Renal cortical epithelial cell (primary cell): Measurements from ENCODE around the gene KCNJ6. TPM values are rescaled to one million over a fixed set of nuclear protein-coding genes. Genes with fewer than 3 reads are reported as not detected.
A peak's percentile ranks its signal among the peaks of the same experiment; 100 is the strongest.

Experiments used
- DNase-seq: peaks from one replicate; pipeline ENCODE4 v3.0.0-alpha.2; 2011; ENCODE audit warnings: low read depth
- total RNA-seq: library from RNA; depleted of rRNA; stranded (reverse); fragments of >200 nt; gene quantifications from 2 replicates; pipeline ENCODE4 v1.2.3, GENCODE V29; 2014

Gene KCNJ6
- total RNA-seq, 1 donor from 2014 or later, result 0.05 TPM

DNA sequence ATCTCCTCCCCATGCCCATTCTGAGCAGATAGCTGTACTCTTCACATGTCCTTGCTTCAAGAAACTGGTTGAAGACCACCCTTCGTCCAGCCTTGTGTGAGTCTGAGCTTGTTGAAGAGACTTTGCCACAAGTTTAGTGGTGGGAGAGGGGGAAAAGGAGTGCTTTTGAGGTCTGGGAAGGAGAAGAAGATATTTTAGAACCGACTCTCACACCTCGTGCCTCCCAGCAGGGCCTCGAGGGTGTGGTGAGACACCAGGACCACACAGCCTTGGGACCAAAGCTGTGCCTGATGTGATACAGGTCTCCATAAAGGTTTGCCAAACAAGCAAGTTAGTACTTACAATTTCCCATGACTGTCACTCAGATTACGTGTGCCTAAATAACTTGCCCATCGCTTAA, 347.8 kb downstream of the KCNJ6 start:
- no peak for DNase-seq

DNA sequence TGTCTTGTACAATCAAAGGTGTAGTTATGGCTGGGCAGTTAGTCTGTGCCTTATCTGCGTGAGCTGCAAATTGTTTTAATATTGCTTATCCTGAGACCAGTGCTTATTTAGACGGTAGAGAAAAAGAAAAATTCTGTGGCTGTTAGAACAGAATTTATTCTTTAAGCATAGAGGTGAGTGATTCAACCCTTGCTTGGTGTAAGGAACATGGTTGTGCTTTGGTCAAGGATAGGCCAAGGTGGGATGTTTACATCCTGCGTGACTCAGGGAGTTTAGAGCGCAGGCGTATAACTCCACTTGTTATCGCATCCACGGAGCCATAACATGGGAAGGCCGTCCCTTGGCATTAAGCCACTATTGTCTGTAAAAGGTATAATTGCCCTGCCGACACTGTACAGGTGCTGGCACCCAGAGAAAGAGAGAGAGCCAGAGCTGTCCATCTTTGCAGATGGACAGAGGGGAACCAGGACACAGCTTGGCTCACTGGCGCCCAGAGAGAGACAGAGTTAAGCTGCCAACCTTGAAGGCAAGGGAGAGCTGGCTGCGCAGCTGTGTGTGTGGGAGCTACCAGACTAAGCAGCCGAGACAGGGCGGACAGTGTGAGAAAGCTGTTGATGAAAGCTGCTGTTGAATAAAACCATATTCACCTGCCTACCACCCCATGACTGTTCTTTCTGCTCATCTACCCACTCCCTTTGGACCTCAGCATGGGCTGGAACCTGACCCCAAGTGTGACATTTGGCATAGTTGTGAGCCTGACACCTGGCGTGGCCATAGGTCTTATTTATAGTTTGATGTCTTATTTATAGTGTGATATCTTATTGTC, 349.3 kb downstream of the KCNJ6 start:
- DNase-seq, result no peak

DNA sequence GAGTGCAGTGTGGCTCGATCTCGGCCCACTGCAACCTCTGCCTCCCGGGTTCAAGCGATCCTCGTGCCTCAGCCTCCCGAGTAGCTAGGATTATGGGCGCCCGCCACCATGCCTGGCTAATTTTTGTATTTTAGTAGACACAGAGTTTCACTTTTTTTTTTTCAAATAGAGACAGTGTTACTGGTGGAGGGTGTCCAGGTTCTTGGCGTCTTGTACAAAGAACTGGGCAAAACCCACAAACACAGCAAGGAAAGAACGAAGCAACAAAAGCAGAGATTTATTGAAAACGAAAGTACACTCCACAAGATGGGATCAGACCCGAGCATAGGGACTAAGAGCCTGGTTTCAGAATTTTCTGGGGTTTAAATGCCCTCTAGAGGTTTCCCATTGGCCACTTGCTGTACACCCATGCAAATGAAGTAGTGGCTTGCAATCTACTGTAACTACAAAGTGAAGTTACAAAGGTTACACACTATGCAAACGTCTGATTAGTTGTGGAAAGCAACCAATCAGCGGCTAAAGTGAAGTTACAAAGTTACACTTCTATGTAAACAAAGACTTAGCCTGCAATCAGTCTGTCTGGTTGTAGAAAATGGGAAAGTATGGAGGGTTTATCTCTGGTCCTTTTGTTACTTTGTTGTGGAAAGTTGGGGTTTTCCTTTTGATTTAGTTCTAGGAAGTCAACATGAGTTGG, 350.6 kb downstream of the KCNJ6 start:
- DNase-seq, result no peak

DNA sequence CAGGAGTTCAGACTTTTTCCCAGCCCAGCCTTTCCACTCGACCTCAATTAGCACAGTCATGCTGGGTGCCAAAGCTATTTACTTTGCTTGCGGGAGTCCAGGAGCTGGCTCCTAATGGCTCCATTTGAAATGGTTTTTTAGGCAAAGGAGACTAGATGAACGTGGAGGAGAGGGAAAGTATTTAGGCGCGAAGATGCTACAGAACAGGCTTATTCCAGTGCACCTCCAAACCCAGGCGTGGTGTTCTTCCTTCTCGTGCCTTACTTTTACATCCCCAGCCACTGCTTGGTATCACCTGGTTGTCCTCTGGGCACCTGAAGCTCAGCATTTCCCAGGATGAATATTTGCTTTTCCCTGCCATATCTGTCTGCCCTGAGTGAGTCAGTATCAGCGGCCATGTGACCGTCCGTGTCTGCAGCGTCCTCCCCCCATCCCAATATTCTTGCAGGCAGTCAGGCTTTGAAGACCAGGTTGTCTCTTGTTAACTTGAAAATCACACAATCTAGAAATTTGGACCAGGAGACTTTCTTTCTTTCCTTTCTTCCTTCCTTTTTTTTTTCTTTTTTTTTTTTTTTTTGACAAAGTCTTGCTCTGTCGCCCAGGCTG, 351.2 kb downstream of the KCNJ6 start:
- DNase-seq, result no peak

- DNase-seq, result peak; percentile 97
These were observed 351.8 kb downstream of the KCNJ6 start for GRCh38 chr21:37564341-37564923.

GRCh38 chr21:37563641-37564340, 352.5 kb downstream of the KCNJ6 start:
- peak; percentile 82 for DNase-seq

DNA sequence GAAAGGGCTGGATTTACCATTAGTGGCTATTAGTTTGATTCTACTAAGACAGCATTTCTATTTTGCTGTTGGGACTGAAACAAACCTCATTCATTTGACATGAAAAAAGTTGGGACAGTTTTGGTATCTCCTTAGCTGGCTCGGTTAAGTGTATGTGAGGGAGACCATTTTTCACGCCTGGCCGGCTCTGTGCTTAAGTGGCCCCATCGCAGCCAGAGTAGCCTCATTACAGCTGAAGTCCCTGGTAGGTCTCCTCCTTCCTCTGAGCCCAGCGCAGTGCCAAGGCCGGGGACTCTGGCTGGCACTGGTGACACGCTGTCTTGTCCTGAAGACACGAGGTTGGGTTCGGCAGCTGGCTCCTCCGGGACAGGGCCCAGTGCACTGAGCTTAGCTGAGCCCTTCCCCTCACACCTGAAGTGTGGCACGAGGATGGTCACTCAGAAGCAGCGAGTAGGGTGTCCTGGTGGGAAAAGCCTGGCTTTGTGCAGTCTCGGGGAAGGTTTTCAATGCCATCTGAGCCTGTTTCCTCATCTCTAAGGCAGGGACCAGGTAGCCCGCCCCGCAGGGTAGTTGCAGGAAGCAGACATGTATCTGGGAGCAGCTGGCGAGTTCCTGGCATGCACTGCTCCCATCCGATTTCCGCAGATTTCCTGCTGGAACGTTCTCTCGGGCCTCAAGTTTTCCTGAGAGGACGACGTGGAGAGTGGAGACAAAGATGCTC, 353.2 kb downstream of the KCNJ6 start:
- no peak for DNase-seq

GRCh38 chr21:37561941-37562919, 354.0 kb downstream of the KCNJ6 start:
- DNase-seq, result no peak

GRCh38 chr21:37561506-37561905, 354.8 kb downstream of the KCNJ6 start:
- no peak for DNase-seq

DNA sequence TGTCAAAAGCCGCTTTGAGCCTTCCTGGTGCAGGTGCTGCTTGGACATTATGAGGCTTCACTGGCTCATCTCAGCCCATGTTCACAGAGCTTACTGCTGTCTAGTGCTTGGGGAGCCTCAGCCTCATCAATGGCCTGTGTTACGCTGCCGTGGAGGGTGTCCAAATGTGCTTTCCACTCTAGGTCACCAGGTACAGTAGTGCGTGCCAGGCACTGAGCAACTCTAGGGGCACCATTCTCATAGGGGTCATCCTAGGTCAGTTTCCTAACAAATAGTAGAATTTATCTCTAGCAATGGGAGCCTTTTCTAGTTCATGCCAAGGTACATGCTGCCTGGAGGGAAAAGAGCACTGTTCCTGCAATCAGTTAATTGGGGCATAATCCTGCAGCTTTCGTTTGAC, 355.9 kb downstream of the KCNJ6 start:
- DNase-seq, result no peak

DNA sequence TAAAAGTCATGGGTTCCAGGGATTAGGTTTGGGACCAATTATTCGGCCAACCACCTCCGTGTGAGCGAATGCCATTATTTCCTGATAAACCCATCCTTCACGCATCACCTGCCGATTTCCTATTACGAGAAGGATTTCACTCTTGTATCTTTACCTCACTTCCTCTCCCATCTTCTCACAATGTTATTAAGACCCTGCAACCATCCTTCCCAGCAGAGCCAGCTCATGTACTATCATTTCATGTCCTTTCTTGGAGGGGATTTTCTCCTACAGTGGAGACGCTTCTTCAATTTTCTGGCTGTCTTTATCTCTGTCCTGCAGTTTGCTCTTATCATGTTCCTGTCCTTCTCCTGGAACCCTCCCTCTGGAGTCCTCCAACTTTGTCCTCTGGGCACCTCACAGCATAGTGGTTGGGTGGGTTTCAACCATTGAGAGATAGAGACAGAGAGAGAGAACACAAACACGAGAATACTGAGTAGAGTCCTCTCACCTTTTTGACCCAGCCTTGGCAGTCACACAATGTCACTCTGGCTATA, 357.5 kb downstream of the KCNJ6 start:
- DNase-seq, result no peak
